GM12865 (cell line): Measurements from ENCODE around the gene GPR35.

Experiments used
- DNase-seq: peaks from one replicate; pipeline ENCODE4 v3.0.0; 2010; ENCODE audit warnings: low read depth
- H3K4me3 ChIP-seq: 2 replicates; pipeline ENCODE4 v1.5.1; 2011; ENCODE audit warnings: mild to moderate bottlenecking, low read depth, low read length, control low read depth
- TF ChIP-seq, protein P1 (sequence below): IDR thresholded peaks from 2 replicates; pipeline ENCODE4 v1.5.1; 2011; ENCODE audit warnings: low read length, control low read depth, low read depth, inconsistent platforms; ENCODE audit not compliant: insufficient read depth; ENCODE audit errors: missing control alignments

Gene GPR35

DNA sequence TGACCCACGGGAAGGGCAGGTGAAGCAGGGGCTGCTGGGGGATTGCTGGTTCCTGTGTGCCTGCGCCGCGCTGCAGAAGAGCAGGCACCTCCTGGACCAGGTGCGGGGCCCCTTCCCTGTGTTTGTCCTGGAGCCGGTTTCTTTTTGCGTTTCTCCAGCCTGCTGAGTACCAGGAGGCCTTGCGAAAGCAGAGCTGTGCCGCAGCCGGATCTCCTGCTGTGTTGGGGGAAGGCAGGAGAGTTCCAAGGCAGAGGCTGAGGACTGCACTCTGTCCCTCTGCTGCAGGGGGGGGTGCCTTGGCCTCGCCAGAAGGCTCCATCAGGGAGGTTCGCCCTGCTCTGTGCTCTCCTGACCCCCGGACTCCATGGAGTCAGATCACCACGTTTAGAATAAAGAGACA, 35.9 kb upstream of the GPR35 start:
- TF ChIP-seq, protein P1, sequence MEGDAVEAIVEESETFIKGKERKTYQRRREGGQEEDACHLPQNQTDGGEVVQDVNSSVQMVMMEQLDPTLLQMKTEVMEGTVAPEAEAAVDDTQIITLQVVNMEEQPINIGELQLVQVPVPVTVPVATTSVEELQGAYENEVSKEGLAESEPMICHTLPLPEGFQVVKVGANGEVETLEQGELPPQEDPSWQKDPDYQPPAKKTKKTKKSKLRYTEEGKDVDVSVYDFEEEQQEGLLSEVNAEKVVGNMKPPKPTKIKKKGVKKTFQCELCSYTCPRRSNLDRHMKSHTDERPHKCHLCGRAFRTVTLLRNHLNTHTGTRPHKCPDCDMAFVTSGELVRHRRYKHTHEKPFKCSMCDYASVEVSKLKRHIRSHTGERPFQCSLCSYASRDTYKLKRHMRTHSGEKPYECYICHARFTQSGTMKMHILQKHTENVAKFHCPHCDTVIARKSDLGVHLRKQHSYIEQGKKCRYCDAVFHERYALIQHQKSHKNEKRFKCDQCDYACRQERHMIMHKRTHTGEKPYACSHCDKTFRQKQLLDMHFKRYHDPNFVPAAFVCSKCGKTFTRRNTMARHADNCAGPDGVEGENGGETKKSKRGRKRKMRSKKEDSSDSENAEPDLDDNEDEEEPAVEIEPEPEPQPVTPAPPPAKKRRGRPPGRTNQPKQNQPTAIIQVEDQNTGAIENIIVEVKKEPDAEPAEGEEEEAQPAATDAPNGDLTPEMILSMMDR = no peak
- no peak for DNase-seq

GRCh38 chr2:240589850-240590525, 35.3 kb upstream of the GPR35 start:
- no peak for DNase-seq
- H3K4me3 ChIP-seq = no peak overlapping the region
- TF ChIP-seq, protein P1 = no peak

More for the DNA sequence above, 35.9 kb upstream of the GPR35 start:
- no peak overlapping the region for H3K4me3 ChIP-seq

GRCh38 chr2:240590681-240591111, 34.6 kb upstream of the GPR35 start:
- TF ChIP-seq, protein P1 = no peak
- no peak for DNase-seq
- H3K4me3 ChIP-seq = no peak overlapping the region

DNA sequence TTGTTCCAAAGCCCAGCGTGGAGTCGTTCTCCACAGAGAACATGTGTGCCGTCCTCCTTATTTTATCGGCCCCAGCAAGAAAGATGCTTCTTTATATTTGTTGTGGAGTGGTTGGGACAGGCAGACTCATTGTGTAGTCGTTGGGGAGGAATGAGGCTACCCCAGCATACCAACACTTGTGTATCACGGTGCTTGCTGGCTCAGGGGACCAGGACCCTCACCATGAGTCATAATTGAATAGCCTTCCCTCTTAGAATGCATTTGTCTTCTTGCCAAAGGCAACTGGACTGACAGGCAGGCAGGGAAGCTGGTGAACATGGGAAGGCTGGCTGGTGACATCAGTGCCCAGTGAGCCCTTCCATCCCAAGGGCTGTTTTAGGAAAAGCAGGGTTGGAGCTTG, 34.1 kb upstream of the GPR35 start:
- TF ChIP-seq, protein P1 = no peak
- no peak for DNase-seq
- H3K4me3 ChIP-seq = no peak overlapping the region

DNA sequence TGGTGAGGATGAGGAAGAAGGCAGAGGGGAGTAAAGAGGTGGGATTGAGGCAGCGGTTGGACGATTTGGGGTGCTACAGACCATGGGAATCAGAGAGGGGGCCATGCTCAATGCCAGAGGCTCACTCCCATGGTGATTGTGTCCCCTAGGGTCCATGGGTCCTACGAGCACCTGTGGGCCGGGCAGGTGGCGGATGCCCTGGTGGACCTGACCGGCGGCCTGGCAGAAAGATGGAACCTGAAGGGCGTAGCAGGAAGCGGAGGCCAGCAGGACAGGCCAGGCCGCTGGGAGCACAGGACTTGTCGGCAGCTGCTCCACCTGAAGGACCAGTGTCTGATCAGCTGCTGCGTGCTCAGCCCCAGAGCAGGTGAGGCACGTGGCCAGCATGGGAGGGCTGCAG, 33.5 kb upstream of the GPR35 start:
- TF ChIP-seq, protein P1 = no peak
- no peak overlapping the region for H3K4me3 ChIP-seq
- DNase-seq = no peak

GRCh38 chr2:240593026-240593702, 32.1 kb upstream of the GPR35 start:
- H3K4me3 ChIP-seq = no peak overlapping the region
- TF ChIP-seq, protein P1 = no peak
- DNase-seq = no peak
